GM12878 (cell line): ENCODE results near the gene PLK2. TPM values are rescaled to one million over a fixed set of nuclear protein-coding genes. Genes with fewer than 3 reads are reported as not detected.

Experiments used
- ATAC-seq: fragments of 200-7000 bp; cut with Tn5 transposase; 3 replicates; pipeline ENCODE4 v1.9.1; 2020; ENCODE audit warnings: mild to moderate bottlenecking, moderate library complexity
- BruUV-seq: library from RNA; stranded (reverse); fragments of 400-500 nt; replicated peaks from 2 replicates; lab custom pipeline; 2021; lab: Mats Ljungman, UMichigan
- CTCF ChIA-PET: fragments of 300-600 bp; sonication (Branson Sonifier 250); formaldehyde crosslinking; extraction: SDS; loops from one replicate; lab custom pipeline; 2021; ENCODE audit warnings: inconsistent platforms; lab: Yijun Ruan, JAX
- POLR2A ChIA-PET: fragments of 350-600 bp; formaldehyde crosslinking; extraction: SDS; loops from one replicate; lab custom pipeline; 2021; ENCODE audit warnings: inconsistent platforms; lab: Charles Lee
- RAD21 ChIA-PET: fragments of 300-600 bp; sonication (Branson Sonifier 250); formaldehyde crosslinking; loops from one replicate; lab custom pipeline; 2023; ENCODE audit warnings: antibody characterized with exemption; ENCODE audit not compliant: unreplicated experiment; lab: Charles Lee
- SMC1A ChIA-PET: fragments of 300-600 bp; sonication (Branson Sonifier 250); formaldehyde crosslinking; loops from one replicate; lab custom pipeline; 2023; ENCODE audit not compliant: unreplicated experiment, uncharacterized antibody; lab: Charles Lee
- DNase-seq: peaks from one replicate; pipeline ENCODE4 v3.0.0-alpha.2; 2011; ENCODE audit warnings: low read depth, low spot score
- FAIRE-seq: peaks from 3 replicates; lab custom pipeline; 2011; peaks lifted over from hg19 to GRCh38; lab: Jason Lieb, UNC
- H2AFZ ChIP-seq: 2 replicates; pipeline ENCODE4 v1.6.0; 2011; ENCODE audit warnings: low read depth, low read length, control low read depth; ENCODE audit not compliant: control insufficient read depth
- H3K27ac ChIP-seq: 2 replicates; pipeline ENCODE4 v1.5.1; 2011; ENCODE audit warnings: control low read depth; ENCODE audit not compliant: control insufficient read depth, insufficient read depth
- H3K27me3 ChIP-seq, 2 experiments: replicated peaks in 1 of 2; 2 replicates each; pipeline versions ENCODE4 v1.6.0 to v1.6.1; 2011; ENCODE audit warnings: low read length in 1 of 2; ENCODE audit not compliant: control insufficient read depth in 2 of 2, insufficient read depth in 2 of 2
- H3K36me3 ChIP-seq, 2 experiments: 2 replicates each; pipeline ENCODE4 v1.5.1; 2011; ENCODE audit warnings: low read length in 1 of 2; ENCODE audit not compliant: control insufficient read depth in 2 of 2, insufficient read depth in 2 of 2
- H3K4me1 ChIP-seq: 2 replicates; pipeline ENCODE4 v1.6.1; 2011; ENCODE audit warnings: mild to moderate bottlenecking, low read length, moderate library complexity, mixed read lengths; ENCODE audit not compliant: control insufficient read depth, insufficient read depth
- H3K4me2 ChIP-seq: 2 replicates; pipeline ENCODE4 v1.6.0; 2011; ENCODE audit warnings: control low read depth; ENCODE audit not compliant: control insufficient read depth, insufficient read depth
- H3K4me3 ChIP-seq: fragments of 200-600 bp; sonication (generic); 2 replicates; pipeline ENCODE4 v1.5.1; 2016
- H3K79me2 ChIP-seq: 2 replicates; pipeline ENCODE4 v1.6.0; 2011; ENCODE audit warnings: low read length; ENCODE audit not compliant: control insufficient read depth, insufficient read depth
- H3K9ac ChIP-seq: 2 replicates; pipeline ENCODE4 v1.8.0; 2011; ENCODE audit warnings: low read length, control low read depth, mixed read lengths; ENCODE audit not compliant: control insufficient read depth, insufficient read depth
- H3K9me3 ChIP-seq: replicated peaks from 3 replicates; pipeline ENCODE4 v1.5.1; 2011; ENCODE audit warnings: mild to moderate bottlenecking, low read length; ENCODE audit not compliant: control insufficient read depth, insufficient read depth
- H4K20me1 ChIP-seq: 2 replicates; pipeline ENCODE4 v1.6.0; 2011; ENCODE audit not compliant: control insufficient read depth, insufficient read depth
- ASH2L ChIP-seq: fragments of 300-600, 200-600 bp; sonication (generic); IDR thresholded peaks from 2 replicates; pipeline ENCODE4 v1.6.1; 2017; ENCODE audit warnings: low read depth, mild to moderate bottlenecking, borderline replicate concordance
- BACH1 ChIP-seq: fragments of 450-650 bp; IDR thresholded peaks from 2 replicates; pipeline ENCODE4 v1.6.1; 2017; ENCODE audit warnings: mild to moderate bottlenecking, borderline replicate concordance
- BCL3 ChIP-seq: IDR thresholded peaks from 2 replicates; pipeline ENCODE4 v1.6.1; 2011; ENCODE audit warnings: borderline replicate concordance, low read depth, mild to moderate bottlenecking, moderate library complexity, low read length; ENCODE audit not compliant: insufficient read depth, poor library complexity, severe bottlenecking
- CREM ChIP-seq: IDR thresholded peaks from 2 replicates; pipeline ENCODE4 v1.6.1; 2014; ENCODE audit warnings: antibody characterized with exemption, low read depth
- EED ChIP-seq: sonication (generic); IDR thresholded peaks from 2 replicates; pipeline ENCODE4 v1.6.1; 2016; ENCODE audit warnings: antibody characterized with exemption, low read depth
- HCFC1 ChIP-seq: fragments of 150-350 bp; IDR thresholded peaks from 2 replicates; pipeline ENCODE4 v1.6.1; 2014; ENCODE audit warnings: low read length
- IKZF1 ChIP-seq: fragments of 450-650 bp; conservative IDR thresholded peaks from 2 replicates; pipeline ENCODE4 v1.6.1; 2017; ENCODE audit warnings: antibody characterized with exemption, mild to moderate bottlenecking
- MLLT1 ChIP-seq: fragments of 450-650 bp; IDR thresholded peaks from 2 replicates; pipeline ENCODE4 v1.6.1; 2016; ENCODE audit warnings: mild to moderate bottlenecking
- NFYA ChIP-seq: IDR thresholded peaks from 2 replicates; pipeline ENCODE4 v1.6.1; 2011; ENCODE audit warnings: low read depth, mild to moderate bottlenecking, low read length, improper control_type of control experiment, borderline replicate concordance
- NKRF ChIP-seq: fragments of 450-650 bp; conservative IDR thresholded peaks from 2 replicates; pipeline ENCODE4 v1.6.1; 2017; ENCODE audit warnings: mild to moderate bottlenecking, moderate library complexity
- NRF1 ChIP-seq: conservative IDR thresholded peaks from 2 replicates; pipeline ENCODE4 v1.6.1; 2011; ENCODE audit warnings: mild to moderate bottlenecking, low read depth, low read length, improper control_type of control experiment
- POLR2AphosphoS2 ChIP-seq: IDR thresholded peaks from 2 replicates; pipeline ENCODE4 v1.6.1; 2011; ENCODE audit warnings: low read depth, mild to moderate bottlenecking, low read length, improper control_type of control experiment, moderate library complexity
- POLR2AphosphoS5 ChIP-seq: IDR thresholded peaks from 2 replicates; pipeline ENCODE4 v1.6.1; 2011; ENCODE audit warnings: mild to moderate bottlenecking, low read length, inconsistent platforms
- SMC3 ChIP-seq: IDR thresholded peaks from 2 replicates; pipeline ENCODE4 v1.6.1; 2011; ENCODE audit warnings: low read length, improper control_type of control experiment, borderline replicate concordance
- SUPT20H ChIP-seq: IDR thresholded peaks from 2 replicates; pipeline ENCODE4 v1.6.1; 2011; ENCODE audit warnings: low read depth, mild to moderate bottlenecking, low read length, moderate library complexity, borderline replicate concordance; ENCODE audit not compliant: control insufficient read depth
- TARDBP ChIP-seq: IDR thresholded peaks from 2 replicates; pipeline ENCODE4 v1.6.1; 2016; ENCODE audit warnings: borderline replicate concordance
- TCF7 ChIP-seq: IDR thresholded peaks from 2 replicates; pipeline ENCODE4 v1.6.1; 2014; ENCODE audit warnings: antibody characterized with exemption, borderline replicate concordance
- YBX1 ChIP-seq: fragments of 450-650 bp; IDR thresholded peaks from 2 replicates; pipeline ENCODE4 v1.6.1; 2016; ENCODE audit warnings: antibody characterized with exemption
- ZBTB33 ChIP-seq: fragments of 450-650 bp; IDR thresholded peaks from 2 replicates; pipeline ENCODE4 v1.6.1; 2017; ENCODE audit warnings: mild to moderate bottlenecking
- WGBS: methylation state at CpG from one replicate; pipeline ENCODE4 v1.1.6; 2016; ENCODE audit warnings: low lambda C conversion rate; ENCODE audit not compliant: insufficient replicate concordance, insufficient coverage; ENCODE audit errors: missing lambda C conversion rate; 5-methylcytosine and 5-hydroxymethylcytosine counted together
- in situ Hi-C: fragments of 300-500 bp; cut with MboI; formaldehyde crosslinking; loops from 9 replicates; pipeline ENCODE4 v1.14.3; 2018; ENCODE audit warnings: mixed read lengths
- intact Hi-C: fragments of 100-400 bp; cut with micrococcal nuclease; formaldehyde crosslinking; loops from one replicate; pipeline ENCODE4 v1.14.2; 2022; ENCODE audit not compliant: unreplicated experiment
- polyA plus RNA-seq, 11 experiments: library from polyadenylated mRNA; depleted of rRNA in 4 of 11; unstranded in 6 of 11; stranded (reverse) in 5 of 11; fragments of >200 nt; fragmentation: Nextera tagmentation in 4 of 11; fragmentation: Illumina TruSeq in 1 of 11; extraction: Ambion mirVana in 4 of 11; extraction: Trizol in 1 of 11; gene quantifications; 1 replicate in 1 of 11; 2 replicates in 10 of 11; pipeline versions ENCODE4 v1.2.1 to v1.2.3, GENCODE V29; 2011 to 2016; ENCODE audit warnings: inconsistent platforms in 2 of 11, missing spikeins in 2 of 11, low read depth in 1 of 11
- total RNA-seq, 4 experiments: library from RNA; depleted of rRNA in 3 of 4; stranded (reverse); fragments of >200 nt in 3 of 4; fragmentation: Illumina TruSeq in 1 of 4; extraction: Trizol in 1 of 4; gene quantifications; 2 replicates each; pipeline versions ENCODE4 v1.2.1 to v1.2.3, GENCODE V29; 2013 to 2021

PLK2 gene
- total and polyA plus RNA-seq, 10 of the 15 experiments (the other 5 are each of a cell fraction or from before 2014, with no cell fraction given): 0.07 to 3.9 (median 0.52) TPM

DNA sequence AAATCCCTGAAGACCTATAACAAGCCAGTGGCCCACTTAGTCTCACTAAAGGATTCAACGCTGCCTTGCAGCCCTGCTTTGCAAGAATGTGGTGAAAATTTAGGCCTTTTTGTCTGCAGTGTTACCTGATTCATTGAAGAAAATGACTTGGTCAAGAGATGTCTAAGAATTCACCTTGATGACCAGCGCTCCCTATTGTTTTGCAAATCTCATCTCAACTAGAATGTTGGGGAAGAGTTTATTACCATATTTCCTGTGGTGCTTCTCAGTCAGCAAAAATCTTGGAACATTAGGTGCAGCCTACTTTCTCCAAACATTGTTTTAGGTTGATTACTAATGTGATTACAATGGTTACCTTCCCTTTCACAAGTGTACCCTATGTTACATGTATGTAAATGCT, 53.5 kb downstream of the PLK2 start (continued):
- TF ChIP-seq TCF7 (no peak), CREM (no peak), ASH2L (no peak), SUPT20H (no peak)

DNA sequence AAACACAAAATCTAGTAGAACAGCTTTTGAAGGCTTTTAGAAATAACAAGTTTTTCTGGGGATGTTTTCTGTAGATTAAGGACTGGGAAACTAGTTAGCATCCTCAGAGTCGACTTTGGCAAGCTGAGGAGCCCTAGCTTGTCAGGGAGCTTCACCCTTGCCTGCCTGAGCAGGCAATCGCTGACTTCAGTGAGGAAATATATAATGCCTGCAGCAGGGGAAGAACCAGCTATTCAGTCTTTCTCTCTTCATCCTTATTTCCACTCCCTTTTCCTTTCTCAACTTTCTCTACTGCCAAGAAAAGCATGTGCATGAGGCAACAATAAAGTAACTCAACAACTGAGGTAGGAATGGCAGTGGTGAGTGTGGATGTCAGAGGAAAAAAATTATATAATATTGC, 54.7 kb downstream of the PLK2 start:
- no peak for DNase-seq
- CTCF ChIA-PET: no interaction called here
- TF ChIP-seq BACH1 (no peak), NKRF (no peak), ZBTB33 (no peak), YBX1 (no peak), IKZF1 (no peak), POLR2AphosphoS2 (no peak), EED (no peak), NFYA (no peak), NRF1 (no peak), MLLT1 (no peak), BCL3 (no peak), SMC3 (no peak), TARDBP (no peak), POLR2AphosphoS5 (no peak), HCFC1 (no peak)

More for the DNA sequence above, 54.7 kb downstream of the PLK2 start:
- H3K27me3 ChIP-seq: no peaks in the 10 kb centered on the region
- no peak overlapping the region for H2AFZ ChIP-seq
- BruUV-seq: no TSS peak
- no peak overlapping the region for H3K9ac ChIP-seq
- H3K4me2 ChIP-seq: no peak overlapping the region
- intact Hi-C loops (no loop called here), in situ Hi-C loops (no loop called here)
- H4K20me1 ChIP-seq: no peaks in the 10 kb centered on the region
- ATAC-seq (no peak), FAIRE-seq (no peak)
- no peak overlapping the region for H3K27ac ChIP-seq
- no peaks in the 10 kb centered on the region for H3K9me3 ChIP-seq
- POLR2A ChIA-PET: no interaction called here
- no peaks in the 10 kb centered on the region for H3K4me1 ChIP-seq
- H3K4me3 ChIP-seq: no peak overlapping the region
- no peaks in the 10 kb centered on the region for H3K79me2 ChIP-seq
- SMC1A ChIA-PET: no interaction called here
- no peaks in the 10 kb centered on the region for H3K36me3 ChIP-seq
- RAD21 ChIA-PET: no interaction called here
- 0% methylated on average over 2 of the region's 2 CpGs for WGBS
